HepG2 (cell line): ENCODE data around the gene LIF.

Source experiments
- CEBPB ChIP-seq: IDR thresholded peaks from 2 replicates; pipeline ENCODE4 v1.6.1; 2011; ENCODE audit warnings: low read depth, low read length, improper control_type of control experiment, borderline replicate concordance
- HMG20A ChIP-seq: IDR thresholded peaks from 2 replicates; pipeline ENCODE4 v1.6.1; 2016; ENCODE audit warnings: borderline replicate concordance
- PHF21A ChIP-seq: sonication (generic); formaldehyde crosslinking; IDR thresholded peaks from 2 replicates; pipeline ENCODE4 v1.5.0; 2020; ENCODE audit warnings: mild to moderate bottlenecking, missing genetic modification reagents
- ZNF350 ChIP-seq: sonication (generic); formaldehyde crosslinking; IDR thresholded peaks from 2 replicates; pipeline ENCODE4 v1.4.0; 2020; ENCODE audit warnings: mild to moderate bottlenecking, low read depth, missing genetic modification reagents, borderline replicate concordance
- ZNF792 ChIP-seq: IDR thresholded peaks from 2 replicates; pipeline ENCODE4 v1.6.1; 2016

GRCh38 chr22:30247561-30247960 lies 1.0 kb upstream of the LIF start:
- TF ChIP-seq PHF21A, result no peak
- TF ChIP-seq ZNF350 (CRISPR knock-in tag), result no peak
- TF ChIP-seq HMG20A, result no peak
- no peak for TF ChIP-seq ZNF792
- no peak for TF ChIP-seq CEBPB
